GM12878 (cell line): ENCODE data around the gene PAQR9. TPM values are rescaled to one million over a fixed set of nuclear protein-coding genes. Genes with fewer than 3 reads are reported as not detected.
A peak's percentile ranks its signal among the peaks of the same experiment; 100 is the strongest.

Experiments
- ATAC-seq: fragments of 200-7000 bp; cut with Tn5 transposase; 3 replicates; pipeline ENCODE4 v1.9.1; 2020; ENCODE audit warnings: mild to moderate bottlenecking, moderate library complexity
- BruUV-seq: library from RNA; stranded (reverse); fragments of 400-500 nt; replicated peaks from 2 replicates; lab custom pipeline; 2021; lab: Mats Ljungman, UMichigan
- CTCF ChIA-PET: fragments of 300-600 bp; sonication (Branson Sonifier 250); formaldehyde crosslinking; extraction: SDS; loops from one replicate; lab custom pipeline; 2021; ENCODE audit warnings: inconsistent platforms; lab: Yijun Ruan, JAX
- POLR2A ChIA-PET: fragments of 350-600 bp; formaldehyde crosslinking; extraction: SDS; loops from one replicate; lab custom pipeline; 2021; ENCODE audit warnings: inconsistent platforms; lab: Charles Lee
- RAD21 ChIA-PET: fragments of 300-600 bp; sonication (Branson Sonifier 250); formaldehyde crosslinking; loops from one replicate; lab custom pipeline; 2023; ENCODE audit warnings: antibody characterized with exemption; ENCODE audit not compliant: unreplicated experiment; lab: Charles Lee
- SMC1A ChIA-PET: fragments of 300-600 bp; sonication (Branson Sonifier 250); formaldehyde crosslinking; loops from one replicate; lab custom pipeline; 2023; ENCODE audit not compliant: unreplicated experiment, uncharacterized antibody; lab: Charles Lee
- DNase-seq: peaks from one replicate; pipeline ENCODE4 v3.0.0-alpha.2; 2011; ENCODE audit warnings: low read depth, low spot score
- FAIRE-seq: peaks from 3 replicates; lab custom pipeline; 2011; peaks lifted over from hg19 to GRCh38; lab: Jason Lieb, UNC
- H2AFZ ChIP-seq: 2 replicates; pipeline ENCODE4 v1.6.0; 2011; ENCODE audit warnings: low read depth, low read length, control low read depth; ENCODE audit not compliant: control insufficient read depth
- H3K27ac ChIP-seq: 2 replicates; pipeline ENCODE4 v1.5.1; 2011; ENCODE audit warnings: control low read depth; ENCODE audit not compliant: control insufficient read depth, insufficient read depth
- H3K27me3 ChIP-seq, 2 experiments: replicated peaks in 1 of 2; 2 replicates each; pipeline versions ENCODE4 v1.6.0 to v1.6.1; 2011; ENCODE audit warnings: low read length in 1 of 2; ENCODE audit not compliant: control insufficient read depth in 2 of 2, insufficient read depth in 2 of 2
- H3K36me3 ChIP-seq, 2 experiments: 2 replicates each; pipeline ENCODE4 v1.5.1; 2011; ENCODE audit warnings: low read length in 1 of 2; ENCODE audit not compliant: control insufficient read depth in 2 of 2, insufficient read depth in 2 of 2
- H3K4me1 ChIP-seq: 2 replicates; pipeline ENCODE4 v1.6.1; 2011; ENCODE audit warnings: mild to moderate bottlenecking, low read length, moderate library complexity, mixed read lengths; ENCODE audit not compliant: control insufficient read depth, insufficient read depth
- H3K4me2 ChIP-seq: 2 replicates; pipeline ENCODE4 v1.6.0; 2011; ENCODE audit warnings: control low read depth; ENCODE audit not compliant: control insufficient read depth, insufficient read depth
- H3K4me3 ChIP-seq: fragments of 200-600 bp; sonication (generic); 2 replicates; pipeline ENCODE4 v1.5.1; 2016
- H3K79me2 ChIP-seq: 2 replicates; pipeline ENCODE4 v1.6.0; 2011; ENCODE audit warnings: low read length; ENCODE audit not compliant: control insufficient read depth, insufficient read depth
- H3K9ac ChIP-seq: 2 replicates; pipeline ENCODE4 v1.8.0; 2011; ENCODE audit warnings: low read length, control low read depth, mixed read lengths; ENCODE audit not compliant: control insufficient read depth, insufficient read depth
- H3K9me3 ChIP-seq: replicated peaks from 3 replicates; pipeline ENCODE4 v1.5.1; 2011; ENCODE audit warnings: mild to moderate bottlenecking, low read length; ENCODE audit not compliant: control insufficient read depth, insufficient read depth
- H4K20me1 ChIP-seq: 2 replicates; pipeline ENCODE4 v1.6.0; 2011; ENCODE audit not compliant: control insufficient read depth, insufficient read depth
- CREB1 ChIP-seq: IDR thresholded peaks from 2 replicates; pipeline ENCODE4 v1.6.1; 2012; ENCODE audit warnings: low read depth, mild to moderate bottlenecking, inconsistent platforms
- EGR1 ChIP-seq, 2 experiments: IDR thresholded peaks; 1 replicate in 1 of 2; 2 replicates in 1 of 2; pipeline ENCODE4 v1.6.1; 2011 to 2012; ENCODE audit warnings: low read depth in 2 of 2, low read length in 2 of 2, borderline replicate concordance in 1 of 2, mild to moderate bottlenecking in 1 of 2, moderate library complexity in 1 of 2
- EZH2 ChIP-seq: IDR thresholded peaks from 2 replicates; pipeline ENCODE4 v1.6.1; 2012; ENCODE audit warnings: low read depth, mild to moderate bottlenecking, control low read depth, inconsistent platforms, low read length, borderline replicate concordance; ENCODE audit not compliant: control insufficient read depth
- GABPA ChIP-seq: IDR thresholded peaks from 2 replicates; pipeline ENCODE4 v1.6.1; 2014; ENCODE audit warnings: antibody characterized with exemption, low read depth, mild to moderate bottlenecking, inconsistent platforms
- IKZF2 ChIP-seq, 2 experiments: fragments of 450-650 bp; IDR thresholded peaks; 2 replicates each; pipeline ENCODE4 v1.6.1; 2017; ENCODE audit warnings: mild to moderate bottlenecking in 2 of 2, moderate library complexity in 2 of 2
- MEF2A ChIP-seq: IDR thresholded peaks from 2 replicates; pipeline ENCODE4 v1.6.1; 2011; ENCODE audit warnings: low read depth, mild to moderate bottlenecking, low read length, moderate library complexity; ENCODE audit not compliant: insufficient read depth
- NKRF ChIP-seq: fragments of 450-650 bp; conservative IDR thresholded peaks from 2 replicates; pipeline ENCODE4 v1.6.1; 2017; ENCODE audit warnings: mild to moderate bottlenecking, moderate library complexity
- PML ChIP-seq: IDR thresholded peaks from 2 replicates; pipeline ENCODE4 v1.6.1; 2012; ENCODE audit warnings: low read length, inconsistent platforms
- PRDM15 ChIP-seq: fragments of 450-650 bp; formaldehyde crosslinking; IDR thresholded peaks from 2 replicates; pipeline ENCODE4 v1.4.0; 2020; ENCODE audit warnings: mild to moderate bottlenecking, moderate library complexity
- RELB ChIP-seq: fragments of 450-650 bp; IDR thresholded peaks from 2 replicates; pipeline ENCODE4 v1.6.1; 2017; ENCODE audit warnings: low read depth, mild to moderate bottlenecking, moderate library complexity
- ZNF274 ChIP-seq: IDR thresholded peaks from one replicate; pipeline ENCODE4 v1.8.0; 2011; ENCODE audit not compliant: insufficient read length, insufficient read depth
- ZNF592 ChIP-seq: fragments of 450-650 bp; IDR thresholded peaks from 2 replicates; pipeline ENCODE4 v1.6.1; 2017; ENCODE audit warnings: mild to moderate bottlenecking, moderate library complexity
- WGBS: methylation state at CpG from one replicate; pipeline ENCODE4 v1.1.6; 2016; ENCODE audit warnings: low lambda C conversion rate; ENCODE audit not compliant: insufficient replicate concordance, insufficient coverage; ENCODE audit errors: missing lambda C conversion rate; 5-methylcytosine and 5-hydroxymethylcytosine counted together
- in situ Hi-C: fragments of 300-500 bp; cut with MboI; formaldehyde crosslinking; loops from 9 replicates; pipeline ENCODE4 v1.14.3; 2018; ENCODE audit warnings: mixed read lengths
- intact Hi-C: fragments of 100-400 bp; cut with micrococcal nuclease; formaldehyde crosslinking; loops from one replicate; pipeline ENCODE4 v1.14.2; 2022; ENCODE audit not compliant: unreplicated experiment
- polyA plus RNA-seq, 11 experiments: library from polyadenylated mRNA; depleted of rRNA in 4 of 11; unstranded in 6 of 11; stranded (reverse) in 5 of 11; fragments of >200 nt; fragmentation: Nextera tagmentation in 4 of 11; fragmentation: Illumina TruSeq in 1 of 11; extraction: Ambion mirVana in 4 of 11; extraction: Trizol in 1 of 11; gene quantifications; 1 replicate in 1 of 11; 2 replicates in 10 of 11; pipeline versions ENCODE4 v1.2.1 to v1.2.3, GENCODE V29; 2011 to 2016; ENCODE audit warnings: inconsistent platforms in 2 of 11, missing spikeins in 2 of 11, low read depth in 1 of 11
- total RNA-seq, 4 experiments: library from RNA; depleted of rRNA in 3 of 4; stranded (reverse); fragments of >200 nt in 3 of 4; fragmentation: Illumina TruSeq in 1 of 4; extraction: Trizol in 1 of 4; gene quantifications; 2 replicates each; pipeline versions ENCODE4 v1.2.1 to v1.2.3, GENCODE V29; 2013 to 2021

Gene PAQR9
- total and polyA plus RNA-seq, 10 of the 15 experiments (the other 5 are each of a cell fraction or from before 2014, with no cell fraction given), result not detected

- DNase-seq, result no peak
- no peaks in the 10 kb centered on the region; the same call in none of the 2 replicates for H3K4me1 ChIP-seq
- ChIA-PET RAD21 (no interaction called here), SMC1A (no interaction called here), POLR2A (no interaction called here), CTCF (interaction anchor here (1.2 to 2.2 kb wide), 3 partner anchors 13 to 50 kb away, joined by 4 to 6 read pairs (median 4); no protein-coding TSS in a partner anchor)
- H3K4me3 ChIP-seq, result peak overlapping the region; percentile 40; the same call in 1 of the 2 replicates
- H3K36me3 ChIP-seq, result no peaks in the 10 kb centered on the region
- H2AFZ ChIP-seq, result peak overlapping the region; percentile 59
- BruUV-seq, result no TSS peak
- peak; percentile 40 for ATAC-seq
- H4K20me1 ChIP-seq, result no peaks in the 10 kb centered on the region
- intact Hi-C loops, result no loop called here
- 1% methylated on average over 4 of the region's 4 CpGs for WGBS
- no peak overlapping the region for H3K9ac ChIP-seq
- no peaks in the 10 kb centered on the region for H3K79me2 ChIP-seq
- in situ Hi-C loops, result no loop called here
- no peaks in the 10 kb centered on the region; the same call in 1 of the 3 replicates for H3K9me3 ChIP-seq
- peaks cover 0 to 2% of the 10 kb centered on the region in 2 experiments; a peak in 1 of 4 replicates for H3K27me3 ChIP-seq
- peak overlapping the region; percentile 9; the same call in 1 of the 2 replicates for H3K27ac ChIP-seq
- peak overlapping the region; percentile 40 for H3K4me2 ChIP-seq
- no peak for FAIRE-seq
- TF ChIP-seq NKRF, result no peak
- no peak for TF ChIP-seq ZNF592
- no peak for TF ChIP-seq PRDM15 (CRISPR knock-in tag)
- no peak for TF ChIP-seq PML
- TF ChIP-seq MEF2A, result peak; percentile 71
- no peak for TF ChIP-seq IKZF2 (IDR thresholded peaks at IDR 0.05)
- TF ChIP-seq GABPA, result no peak
- TF ChIP-seq CREB1, result no peak
- TF ChIP-seq EZH2, result no peak
- no peak for TF ChIP-seq ZNF274
- no peak for TF ChIP-seq RELB
- TF ChIP-seq EGR1 (IDR thresholded peaks at IDR 0.05; ENCODE audit: borderline replicate concordance in 1 of 2, low read depth in 2 of 2, low read length in 2 of 2), result no peak
Measured at GRCh38 chr3:142944342-142944741, 19.1 kb downstream of the PAQR9 start.
